Endothelial cell (in vitro differentiated cells): ENCODE results near the gene NRL. TPM values are rescaled to one million over a fixed set of nuclear protein-coding genes. Genes with fewer than 3 reads are reported as not detected.
A peak's percentile ranks its signal among the peaks of the same experiment; 100 is the strongest.

Experiments used
- DNase-seq: peaks from one replicate; pipeline ENCODE4 v3.0.0; 2021; ENCODE audit warnings: low spot score
- H3K27ac Mint-ChIP-seq: one replicate; pipeline ENCODE4 v1.8.0; 2021; ENCODE audit warnings: mixed read lengths, inconsistent platforms; ENCODE audit not compliant: unreplicated experiment
- H3K27me3 Mint-ChIP-seq: one replicate; pipeline ENCODE4 v1.8.0; 2021; ENCODE audit warnings: mild to moderate bottlenecking, moderate library complexity, mixed read lengths, inconsistent platforms; ENCODE audit not compliant: unreplicated experiment
- H3K36me3 Mint-ChIP-seq: one replicate; pipeline ENCODE4 v1.8.0; 2021; ENCODE audit warnings: mild to moderate bottlenecking, low read depth, mixed read lengths, inconsistent platforms; ENCODE audit not compliant: unreplicated experiment
- H3K4me1 Mint-ChIP-seq: one replicate; pipeline ENCODE4 v1.8.0; 2021; ENCODE audit warnings: mild to moderate bottlenecking, mixed read lengths, inconsistent platforms; ENCODE audit not compliant: unreplicated experiment
- H3K4me3 Mint-ChIP-seq: one replicate; pipeline ENCODE4 v1.8.0; 2021; ENCODE audit warnings: mild to moderate bottlenecking, mixed read lengths, inconsistent platforms; ENCODE audit not compliant: unreplicated experiment
- H3K9me3 Mint-ChIP-seq: one replicate; pipeline ENCODE4 v1.8.0; 2021; ENCODE audit warnings: mixed read lengths, inconsistent platforms; ENCODE audit not compliant: unreplicated experiment
- total RNA-seq: library from RNA; stranded (reverse); fragmentation: NEBNext Ultra II Directional; extraction: Animal tissue kit (Norgen Biotek cat#: 25700); gene quantifications from one replicate; pipeline ENCODE4 v1.2.1, GENCODE V29; 2021; ENCODE audit not compliant: unreplicated experiment
- TF ChIP-seq, protein P1 (sequence below): fragments of 200-600 bp; sonication (generic); IDR thresholded peaks from one replicate; pipeline ENCODE4 v1.5.0; 2021; ENCODE audit warnings: antibody characterized with exemption; ENCODE audit not compliant: unreplicated experiment

The NRL gene
- total RNA-seq, 1 donor from 2014 or later = 1.2 TPM

DNA sequence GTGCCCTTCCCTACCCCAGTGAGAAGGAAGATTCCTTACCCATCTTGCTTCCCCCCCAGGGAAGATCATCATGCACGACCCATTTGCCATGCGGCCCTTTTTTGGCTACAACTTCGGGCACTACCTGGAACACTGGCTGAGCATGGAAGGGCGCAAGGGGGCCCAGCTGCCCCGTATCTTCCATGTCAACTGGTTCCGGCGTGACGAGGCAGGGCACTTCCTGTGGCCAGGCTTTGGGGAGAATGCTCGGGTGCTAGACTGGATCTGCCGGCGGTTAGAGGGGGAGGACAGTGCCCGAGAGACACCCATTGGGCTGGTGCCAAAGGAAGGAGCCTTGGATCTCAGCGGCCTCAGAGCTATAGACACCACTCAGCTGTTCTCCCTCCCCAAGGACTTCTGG is 11.3 kb downstream of the NRL start:
- TF ChIP-seq, protein P1, sequence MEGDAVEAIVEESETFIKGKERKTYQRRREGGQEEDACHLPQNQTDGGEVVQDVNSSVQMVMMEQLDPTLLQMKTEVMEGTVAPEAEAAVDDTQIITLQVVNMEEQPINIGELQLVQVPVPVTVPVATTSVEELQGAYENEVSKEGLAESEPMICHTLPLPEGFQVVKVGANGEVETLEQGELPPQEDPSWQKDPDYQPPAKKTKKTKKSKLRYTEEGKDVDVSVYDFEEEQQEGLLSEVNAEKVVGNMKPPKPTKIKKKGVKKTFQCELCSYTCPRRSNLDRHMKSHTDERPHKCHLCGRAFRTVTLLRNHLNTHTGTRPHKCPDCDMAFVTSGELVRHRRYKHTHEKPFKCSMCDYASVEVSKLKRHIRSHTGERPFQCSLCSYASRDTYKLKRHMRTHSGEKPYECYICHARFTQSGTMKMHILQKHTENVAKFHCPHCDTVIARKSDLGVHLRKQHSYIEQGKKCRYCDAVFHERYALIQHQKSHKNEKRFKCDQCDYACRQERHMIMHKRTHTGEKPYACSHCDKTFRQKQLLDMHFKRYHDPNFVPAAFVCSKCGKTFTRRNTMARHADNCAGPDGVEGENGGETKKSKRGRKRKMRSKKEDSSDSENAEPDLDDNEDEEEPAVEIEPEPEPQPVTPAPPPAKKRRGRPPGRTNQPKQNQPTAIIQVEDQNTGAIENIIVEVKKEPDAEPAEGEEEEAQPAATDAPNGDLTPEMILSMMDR = no peak
- H3K36me3 Mint-ChIP-seq = peaks cover 29% of the 10 kb centered on the region
- no peak overlapping the region for H3K27ac Mint-ChIP-seq
- H3K4me3 Mint-ChIP-seq = peak overlapping the region; percentile 56
- no peaks in the 10 kb centered on the region for H3K9me3 Mint-ChIP-seq
- H3K27me3 Mint-ChIP-seq = peaks cover 6% of the 10 kb centered on the region
- peaks cover 5% of the 10 kb centered on the region for H3K4me1 Mint-ChIP-seq
- no peak for DNase-seq

DNA sequence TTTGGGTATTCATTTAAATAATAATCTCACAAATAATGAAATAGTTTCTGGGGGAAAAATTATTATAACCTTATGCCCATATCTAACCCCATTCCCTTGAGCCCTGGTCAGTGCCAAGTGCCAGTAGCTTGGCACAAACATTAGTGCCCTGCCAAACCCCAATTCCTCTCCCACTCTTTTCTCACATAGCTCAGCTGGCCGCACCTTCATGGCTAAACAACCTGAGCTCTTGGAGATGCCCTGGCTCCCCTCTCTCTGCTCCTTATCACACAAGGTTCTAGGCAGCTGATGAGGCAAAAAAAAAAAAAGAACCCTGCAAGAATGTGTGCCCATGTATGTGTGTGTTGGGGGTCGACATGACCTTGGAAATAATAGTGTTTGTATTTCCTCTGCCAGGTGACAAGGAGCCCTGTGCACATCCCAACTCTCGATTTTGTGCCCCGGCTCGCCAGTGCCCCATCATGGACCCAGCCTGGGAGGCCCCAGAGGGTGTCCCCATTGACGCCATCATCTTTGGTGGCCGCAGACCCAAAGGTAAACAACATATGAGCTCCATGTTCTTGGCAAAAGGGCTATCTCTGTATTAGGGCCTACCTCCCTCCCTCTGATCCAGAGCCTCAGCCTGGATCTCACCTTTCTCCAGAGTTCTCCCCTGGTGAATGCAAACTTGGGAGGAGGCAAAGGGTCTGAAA is 12.2 kb downstream of the NRL start:
- Mint-ChIP-seq H3K4me3 (peak overlapping the region; percentile 25), H3K27ac (no peak overlapping the region), H3K27me3 (peaks cover 8% of the 10 kb centered on the region), H3K9me3 (no peaks in the 10 kb centered on the region), H3K36me3 (peaks cover 29% of the 10 kb centered on the region), H3K4me1 (peaks cover 5% of the 10 kb centered on the region)
- DNase-seq = no peak
- TF ChIP-seq, protein P1 = no peak

DNA sequence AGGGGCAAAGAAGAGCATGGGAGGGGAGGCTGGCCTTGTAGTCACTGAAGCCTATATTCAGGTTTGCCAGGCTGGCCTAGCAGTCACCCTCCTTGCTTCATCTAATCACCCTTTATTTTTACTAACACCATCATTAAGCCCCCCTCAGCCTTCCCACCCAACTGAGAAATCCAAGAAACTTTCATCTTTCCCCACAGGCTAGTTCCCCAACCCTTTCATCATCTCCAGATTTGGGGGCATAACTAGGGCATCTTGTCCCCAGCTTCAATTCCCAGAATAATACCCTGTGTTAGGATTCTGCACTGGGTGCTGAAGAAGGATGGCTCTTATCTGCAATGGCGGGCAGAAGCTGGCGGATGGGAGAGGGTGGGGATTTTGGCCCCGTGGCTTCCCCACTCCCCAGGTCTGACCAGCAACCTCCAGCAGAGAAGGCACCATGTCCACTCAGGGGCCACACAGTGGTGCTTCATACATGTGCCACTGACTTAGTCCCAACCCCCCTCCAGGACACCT is 13.7 kb downstream of the NRL start:
- H3K4me3 Mint-ChIP-seq = no peak overlapping the region
- no peaks in the 10 kb centered on the region for H3K9me3 Mint-ChIP-seq
- no peak for DNase-seq
- H3K27me3 Mint-ChIP-seq = peaks cover 8% of the 10 kb centered on the region
- peaks cover 32% of the 10 kb centered on the region for H3K36me3 Mint-ChIP-seq
- peaks cover 3% of the 10 kb centered on the region for H3K4me1 Mint-ChIP-seq
- TF ChIP-seq, protein P1 = no peak
- H3K27ac Mint-ChIP-seq = no peak overlapping the region

DNA sequence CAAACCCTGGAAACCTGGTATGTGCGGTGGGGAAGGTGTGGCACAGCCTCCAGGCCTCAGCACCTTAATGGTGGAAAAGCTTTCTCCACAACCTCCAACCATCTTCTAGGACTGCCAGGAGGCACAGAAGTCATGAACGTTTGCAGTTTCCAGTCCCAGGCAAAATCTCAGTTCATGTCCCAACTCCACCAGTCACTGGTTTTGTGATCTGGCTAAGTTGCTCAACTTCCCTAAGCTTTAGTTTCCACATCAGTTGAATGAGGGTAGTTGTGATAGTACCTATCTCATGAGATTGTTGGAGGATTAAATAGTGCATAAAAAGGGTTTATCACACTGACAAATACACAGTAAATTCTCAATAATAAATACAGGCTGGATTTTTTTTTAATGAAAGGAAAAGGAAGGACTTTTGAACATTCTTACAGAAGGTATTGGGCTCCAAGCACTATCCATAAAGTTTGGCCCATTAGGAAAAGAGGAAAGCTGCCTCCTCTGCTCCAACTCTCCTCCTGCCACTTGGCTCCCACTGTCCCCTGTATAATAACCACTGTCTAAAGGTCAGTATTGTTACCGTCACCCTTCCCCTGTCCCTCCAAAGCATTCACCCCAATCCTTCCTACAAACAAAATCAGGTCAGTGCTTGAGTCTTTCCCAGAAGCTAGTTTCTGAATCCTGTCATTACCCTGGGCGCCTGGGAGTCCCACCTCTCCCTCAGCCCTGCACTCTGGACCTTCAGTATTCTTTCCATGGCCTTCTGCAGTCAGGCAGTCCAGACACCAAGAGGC is 14.4 kb downstream of the NRL start:
- peaks cover 5% of the 10 kb centered on the region for H3K4me1 Mint-ChIP-seq
- TF ChIP-seq, protein P1 = no peak
- DNase-seq = no peak
- no peaks in the 10 kb centered on the region for H3K9me3 Mint-ChIP-seq
- H3K27me3 Mint-ChIP-seq = peaks cover 11% of the 10 kb centered on the region
- no peak overlapping the region for H3K4me3 Mint-ChIP-seq
- H3K36me3 Mint-ChIP-seq = peaks cover 30% of the 10 kb centered on the region
- H3K27ac Mint-ChIP-seq = no peak overlapping the region
